ENCODE results near the gene AKT3.

The AKT3 gene

GRCh38 chr1:243558576-243558975, 291.5 kb downstream of the AKT3 start:
- TF ChIP-seq CTCF (IDR thresholded peaks at IDR 0.05; ENCODE audit: insufficient read depth, low read length, missing control alignments) = no peak
- H3K4me3 ChIP-seq (ENCODE audit: low read depth, low read length) = no peak overlapping the region
- no peak for DNase-seq (ENCODE audit: low read depth, low spot score)
- POLR2A ChIA-PET = no interaction called here
- CTCF ChIA-PET = interaction anchor here (1.4 kb wide), 1 partner anchor 12 kb away, joined by 4 read pairs; no protein-coding TSS in a partner anchor

GRCh38 chr1:243557866-243558265, 292.2 kb downstream of the AKT3 start:
- ChIA-PET POLR2A (no interaction called here), CTCF (interaction anchor here (1.4 kb wide), 1 partner anchor 13 kb away, joined by 4 read pairs; no protein-coding TSS in a partner anchor)
- TF ChIP-seq CTCF (IDR thresholded peaks at IDR 0.05; ENCODE audit: insufficient read depth, low read length, missing control alignments) = no peak
- H3K4me3 ChIP-seq (ENCODE audit: low read depth, low read length) = no peak overlapping the region
- no peak for DNase-seq (ENCODE audit: low read depth, low spot score)

- no peak for DNase-seq (ENCODE audit: low read depth, low spot score)
- POLR2A ChIA-PET = no interaction called here
- H3K4me3 ChIP-seq (ENCODE audit: low read depth, low read length) = no peak overlapping the region
- no peak for TF ChIP-seq CTCF (IDR thresholded peaks at IDR 0.05; ENCODE audit: insufficient read depth, low read length, missing control alignments)
- CTCF ChIA-PET = interaction anchor here (1.2 kb wide), 1 partner anchor 194 kb away, joined by 3 read pairs; no protein-coding TSS in a partner anchor
These were observed 295.4 kb downstream of the AKT3 start for GRCh38 chr1:243554686-243555085.

- no peak overlapping the region for H3K4me3 ChIP-seq (ENCODE audit: low read depth, low read length)
- POLR2A ChIA-PET = no interaction called here
- DNase-seq (ENCODE audit: low read depth, low spot score) = no peak
- CTCF ChIA-PET = no interaction called here
- TF ChIP-seq CTCF (IDR thresholded peaks at IDR 0.05; ENCODE audit: insufficient read depth, low read length, missing control alignments) = no peak
These were observed 297.0 kb downstream of the AKT3 start for GRCh38 chr1:243553090-243553489.

GRCh38 chr1:243550276-243550675, 299.8 kb downstream of the AKT3 start:
- POLR2A ChIA-PET = no interaction called here
- H3K4me3 ChIP-seq (ENCODE audit: low read depth, low read length) = no peak overlapping the region
- no peak for DNase-seq (ENCODE audit: low read depth, low spot score)
- CTCF ChIA-PET = interaction anchor here (0.6 to 0.9 kb wide), 2 partner anchors 722 to 1591 kb away, joined by 3 read pairs; no protein-coding TSS in a partner anchor
- TF ChIP-seq CTCF (IDR thresholded peaks at IDR 0.05; ENCODE audit: insufficient read depth, low read length, missing control alignments) = no peak

- no peak for DNase-seq (ENCODE audit: low read depth, low spot score)
- ChIA-PET POLR2A (no interaction called here), CTCF (interaction anchor here (0.9 kb wide), 1 partner anchor 723 kb away, joined by 3 read pairs; no protein-coding TSS in a partner anchor)
- H3K4me3 ChIP-seq (ENCODE audit: low read depth, low read length) = no peak overlapping the region
- no peak for TF ChIP-seq CTCF (IDR thresholded peaks at IDR 0.05; ENCODE audit: insufficient read depth, low read length, missing control alignments)
These were observed 300.3 kb downstream of the AKT3 start for GRCh38 chr1:243549791-243550190.

Measured in AG04449 (cell line).